Spinal cord (tissue), 10 donors: Measurements from ENCODE around the gene FN1. TPM values are rescaled to one million over a fixed set of nuclear protein-coding genes. Genes with fewer than 3 reads are reported as not detected.

Experiments used
- DNase-seq, 6 donors: peaks; one replicate each; pipeline versions ENCODE4 v3.0.0 to v3.0.0-alpha.2; 2013 to 2015; ENCODE audit warnings: low spot score in 6 of 6, low read depth in 4 of 6
- H3K27ac ChIP-seq: one replicate; pipeline ENCODE4 v1.5.1; 2013; ENCODE audit warnings: low read depth, low read length, control low read depth
- H3K27me3 ChIP-seq: one replicate; pipeline ENCODE4 v1.6.1; 2013; ENCODE audit warnings: low read length; ENCODE audit not compliant: control insufficient read depth, insufficient read depth
- H3K36me3 ChIP-seq: one replicate; pipeline ENCODE4 v1.6.1; 2013; ENCODE audit warnings: low read length; ENCODE audit not compliant: control insufficient read depth, insufficient read depth
- H3K4me1 ChIP-seq: one replicate; pipeline ENCODE4 v1.6.1; 2013; ENCODE audit warnings: low read length; ENCODE audit not compliant: control insufficient read depth, insufficient read depth
- H3K4me3 ChIP-seq: one replicate; pipeline ENCODE4 v1.5.1; 2013; ENCODE audit warnings: low read depth, low read length, control low read depth
- H3K9me3 ChIP-seq: one replicate; pipeline ENCODE4 v1.6.1; 2013; ENCODE audit warnings: low read length; ENCODE audit not compliant: control insufficient read depth, insufficient read depth
- WGBS: methylation state at CpG from one replicate; pipeline ENCODE4 v1.1.5; 2013; ENCODE audit warnings: missing lambda C conversion rate; ENCODE audit not compliant: insufficient coverage; 5-methylcytosine and 5-hydroxymethylcytosine counted together
- polyA plus RNA-seq, 2 donors: library from polyadenylated mRNA; unstranded; fragments of 120-200 nt; gene quantifications; one replicate each; pipeline ENCODE4 v1.2.1, GENCODE V29; 2013; ENCODE audit not compliant: insufficient read length in 2 of 2
- total RNA-seq, 2 donors: library from RNA; depleted of rRNA in 1 of 2; stranded (reverse); fragments of 120-200 nt in 1 of 2; fragments of >200 nt in 1 of 2; gene quantifications; one replicate each; pipeline versions ENCODE4 v1.2.3 to v1.2.4, GENCODE V29; 2013 to 2014
- donor health status: healthy.

FN1 gene
- total and polyA plus RNA-seq, 4 donors, result 281 to 1,973 (median 522) TPM

DNA sequence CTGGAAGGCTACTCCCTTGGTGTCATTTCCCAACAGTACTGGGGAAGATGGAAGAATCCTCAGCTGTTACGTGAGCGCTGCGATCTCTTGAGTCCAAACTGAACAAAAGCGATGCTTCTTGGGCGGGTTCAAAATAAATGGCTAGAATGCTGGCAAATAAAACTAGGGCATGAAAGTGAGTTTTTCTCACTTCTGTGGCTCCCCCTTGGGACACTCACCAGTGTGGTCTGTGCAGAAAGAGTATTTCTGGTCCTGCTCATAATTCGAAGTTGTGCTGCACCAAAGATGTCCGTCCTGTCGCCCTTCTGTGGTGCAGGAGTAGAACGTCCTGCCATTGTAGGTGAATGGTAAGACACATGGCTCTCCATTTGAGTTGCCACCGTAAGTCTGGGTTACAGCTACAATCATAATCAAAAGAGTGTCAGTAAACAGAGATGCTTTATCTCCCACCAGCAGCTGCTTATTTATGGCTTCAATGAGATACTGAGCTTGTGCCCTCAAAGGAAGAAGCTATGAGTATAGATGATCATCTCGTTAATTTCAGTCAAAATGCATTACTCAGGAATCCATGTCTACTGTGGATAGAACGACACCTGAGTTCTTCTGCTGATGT lies 11.8 kb downstream of the FN1 start:
- WGBS, result 99% methylated on average over 10 of the region's 12 CpGs
- Histone ChIP-seq H3K36me3 (no peaks in the 10 kb centered on the region), H3K4me3 (no peak overlapping the region), H3K27me3 (no peaks in the 10 kb centered on the region), H3K4me1 (no peaks in the 10 kb centered on the region), H3K27ac (no peak overlapping the region), H3K9me3 (no peaks in the 10 kb centered on the region)
- DNase-seq, result no peak

GRCh38 chr2:215423234-215423633 lies 12.6 kb downstream of the FN1 start:
- no peak for DNase-seq
- Histone ChIP-seq H3K9me3 (no peaks in the 10 kb centered on the region), H3K4me1 (no peaks in the 10 kb centered on the region), H3K4me3 (no peak overlapping the region), H3K36me3 (no peaks in the 10 kb centered on the region), H3K27me3 (no peaks in the 10 kb centered on the region), H3K27ac (no peak overlapping the region)
- WGBS, result no CpG with 5 or more reads among the region's 3 CpGs

- Histone ChIP-seq H3K9me3 (no peaks in the 10 kb centered on the region), H3K36me3 (no peaks in the 10 kb centered on the region), H3K27me3 (no peaks in the 10 kb centered on the region), H3K4me1 (no peaks in the 10 kb centered on the region), H3K4me3 (no peak overlapping the region), H3K27ac (no peak overlapping the region)
- DNase-seq, result no peak
- WGBS, result no CpG with 5 or more reads among the region's 4 CpGs
These were observed 13.2 kb downstream of the FN1 start for GRCh38 chr2:215422676-215423075.

DNA sequence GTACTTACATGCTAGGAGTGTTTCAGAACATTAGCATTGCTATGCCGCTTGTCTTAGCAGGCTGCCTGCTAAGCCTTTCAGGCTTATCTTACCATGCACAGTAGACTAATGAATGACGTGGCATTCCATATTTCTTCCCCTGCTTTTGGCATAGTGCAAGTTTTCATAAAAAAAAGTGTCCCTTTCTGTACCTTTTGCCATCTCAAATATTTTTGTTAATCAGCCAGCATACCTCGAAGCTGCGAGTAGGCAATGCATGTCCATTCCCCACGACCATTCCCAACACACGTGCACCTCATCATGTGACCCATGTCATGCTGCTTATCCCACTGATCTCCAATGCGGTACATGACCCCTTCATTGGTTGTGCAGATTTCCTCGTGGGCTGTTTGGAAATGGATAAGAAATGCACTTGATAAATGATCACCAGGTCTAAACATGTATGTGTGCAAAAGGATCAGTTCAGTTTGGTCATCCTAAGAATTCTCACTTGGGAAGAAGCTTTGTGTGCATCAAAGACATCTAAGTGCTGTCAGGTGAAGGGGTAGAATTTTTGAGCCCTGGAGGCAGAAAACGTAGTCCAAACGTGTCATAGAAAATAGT lies 13.9 kb downstream of the FN1 start:
- DNase-seq, result no peak
- Histone ChIP-seq H3K4me3 (no peak overlapping the region), H3K27ac (no peak overlapping the region), H3K36me3 (no peaks in the 10 kb centered on the region), H3K27me3 (no peaks in the 10 kb centered on the region), H3K9me3 (no peaks in the 10 kb centered on the region), H3K4me1 (no peaks in the 10 kb centered on the region)
- 91% methylated on average over 4 of the region's 10 CpGs for WGBS

DNA sequence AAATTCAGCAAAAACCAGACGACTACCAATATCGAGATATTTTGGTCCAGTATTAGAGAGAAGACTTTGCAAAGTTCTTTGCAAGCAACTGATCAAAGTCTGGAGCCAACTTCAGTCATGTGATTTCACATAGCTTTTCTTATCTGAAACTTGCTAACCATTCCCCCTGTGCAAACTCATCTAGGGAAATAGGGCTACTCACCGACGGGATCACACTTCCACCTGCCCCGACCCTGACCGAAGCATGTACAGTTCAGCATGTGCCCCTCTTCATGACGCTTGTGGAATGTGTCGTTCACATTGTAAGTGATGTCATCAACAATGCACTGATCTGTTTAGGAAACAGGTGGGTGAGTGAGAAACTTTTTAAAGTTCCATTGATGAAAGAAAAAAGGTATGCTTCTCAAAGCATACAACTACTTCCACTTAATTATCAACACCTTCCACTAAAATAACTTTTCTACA lies 15.4 kb downstream of the FN1 start:
- 92% methylated on average over 6 of the region's 8 CpGs for WGBS
- no peak for DNase-seq
- no peak overlapping the region for H3K27ac ChIP-seq
- no peak overlapping the region for H3K4me3 ChIP-seq
- H3K9me3 ChIP-seq, result no peaks in the 10 kb centered on the region
- no peaks in the 10 kb centered on the region for H3K4me1 ChIP-seq
- H3K36me3 ChIP-seq, result no peaks in the 10 kb centered on the region
- no peaks in the 10 kb centered on the region for H3K27me3 ChIP-seq

DNA sequence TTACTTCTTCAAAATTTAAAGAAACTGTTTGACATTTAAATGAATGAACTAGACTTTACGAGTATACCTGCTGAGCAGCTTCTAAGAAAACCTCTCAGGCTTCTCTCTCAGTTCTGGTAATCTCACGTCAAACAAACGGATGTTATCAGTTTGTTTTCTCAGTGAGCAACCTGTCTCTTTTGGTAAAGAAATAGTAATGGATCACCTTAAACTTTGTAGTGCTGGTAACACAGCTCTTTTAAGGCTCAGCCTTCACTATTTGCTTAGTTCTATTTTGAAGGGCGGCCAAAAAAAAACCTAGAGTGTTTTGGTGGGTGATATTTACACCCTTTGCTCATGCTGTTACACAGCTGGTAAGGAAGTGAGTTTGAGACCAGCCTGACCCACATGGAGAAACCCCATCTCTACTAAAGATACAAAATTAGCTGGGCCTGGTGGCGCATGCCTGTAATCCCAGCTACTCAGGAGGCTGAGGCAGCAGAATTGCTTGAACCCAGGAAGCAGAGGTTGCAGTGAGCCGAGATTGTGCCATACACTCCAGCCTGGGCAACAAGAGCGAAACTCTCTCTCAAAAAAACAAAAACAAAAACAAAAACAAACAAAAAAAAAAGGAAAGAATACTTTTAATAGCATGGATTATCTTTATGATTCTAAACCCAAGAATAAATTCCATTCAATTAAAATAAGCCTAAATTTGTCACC lies 15.9 kb downstream of the FN1 start:
- H3K36me3 ChIP-seq, result no peaks in the 10 kb centered on the region
- 100% methylated on average over 1 of the region's 7 CpGs for WGBS
- no peaks in the 10 kb centered on the region for H3K4me1 ChIP-seq
- H3K27me3 ChIP-seq, result no peaks in the 10 kb centered on the region
- no peak overlapping the region for H3K4me3 ChIP-seq
- DNase-seq, result no peak
- no peak overlapping the region for H3K27ac ChIP-seq
- no peaks in the 10 kb centered on the region for H3K9me3 ChIP-seq

GRCh38 chr2:215419113-215419512 lies 16.8 kb downstream of the FN1 start:
- no peak overlapping the region for H3K4me3 ChIP-seq
- no peaks in the 10 kb centered on the region for H3K4me1 ChIP-seq
- no peaks in the 10 kb centered on the region for H3K36me3 ChIP-seq
- H3K9me3 ChIP-seq, result no peaks in the 10 kb centered on the region
- no peak for DNase-seq
- WGBS, result 100% methylated on average over 1 of the region's 3 CpGs
- H3K27me3 ChIP-seq, result no peaks in the 10 kb centered on the region
- H3K27ac ChIP-seq, result no peak overlapping the region

DNA sequence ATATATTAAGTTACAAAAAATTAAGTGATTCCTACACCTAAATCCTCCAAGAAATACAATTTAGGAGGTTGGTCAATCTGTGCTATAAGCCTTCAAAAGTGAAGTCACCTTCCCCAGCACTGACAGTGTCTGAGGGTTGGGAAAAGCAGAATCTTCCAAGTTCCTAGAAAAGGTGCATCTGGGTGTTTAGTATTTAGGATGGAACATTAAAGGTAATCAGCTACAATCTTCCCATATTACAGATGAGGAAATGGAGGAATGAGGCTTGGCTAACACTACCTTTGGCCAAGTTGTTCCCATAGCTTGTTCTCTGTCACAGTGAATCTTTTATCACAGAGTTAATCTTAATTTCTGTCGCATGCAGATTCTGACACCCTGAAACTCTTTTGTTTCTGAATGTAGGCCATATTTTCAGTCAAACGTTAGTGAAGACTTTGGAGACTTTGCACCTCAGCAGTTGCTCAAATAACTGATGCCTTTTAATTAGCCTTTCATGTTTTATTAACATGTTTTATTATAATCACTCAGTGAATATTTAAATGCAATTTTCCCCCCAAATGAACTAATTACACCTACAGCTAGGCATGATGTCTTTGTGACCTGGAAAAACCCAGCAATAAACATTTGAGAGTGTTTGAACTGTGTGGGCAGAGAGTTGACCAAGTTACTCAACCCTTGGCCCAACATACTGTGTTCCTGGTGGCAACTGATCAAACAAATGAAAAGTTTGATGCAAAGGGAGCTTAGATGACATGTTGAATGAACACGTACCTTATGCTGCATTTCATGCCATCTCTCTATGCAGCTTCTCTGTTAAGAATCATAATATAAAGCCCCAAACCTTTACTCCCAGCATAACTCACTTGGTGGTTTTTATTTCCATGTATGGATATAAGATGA lies 17.6 kb downstream of the FN1 start:
- DNase-seq, result no peak
- H3K27me3 ChIP-seq, result no peaks in the 10 kb centered on the region
- H3K4me3 ChIP-seq, result no peak overlapping the region
- H3K4me1 ChIP-seq, result no peaks in the 10 kb centered on the region
- WGBS, result 86% methylated on average over 1 of the region's 3 CpGs
- H3K9me3 ChIP-seq, result no peaks in the 10 kb centered on the region
- no peak overlapping the region for H3K27ac ChIP-seq
- no peaks in the 10 kb centered on the region for H3K36me3 ChIP-seq

GRCh38 chr2:215417400-215417951 lies 18.4 kb downstream of the FN1 start:
- no peaks in the 10 kb centered on the region for H3K36me3 ChIP-seq
- no peak overlapping the region for H3K27ac ChIP-seq
- 80% methylated on average over 1 of the region's 4 CpGs for WGBS
- no peak overlapping the region for H3K4me3 ChIP-seq
- DNase-seq, result no peak
- no peaks in the 10 kb centered on the region for H3K27me3 ChIP-seq
- no peaks in the 10 kb centered on the region for H3K9me3 ChIP-seq
- no peaks in the 10 kb centered on the region for H3K4me1 ChIP-seq
